HG03108 (cell line): Measurements from ENCODE around the gene GNB1L.

Experiments used
- ATAC-seq: cut with Tn5 transposase; IDR thresholded peaks from one replicate; pipeline ENCODE4 v1.9.1; 2021; ENCODE audit warnings: moderate library complexity; ENCODE audit not compliant: unreplicated experiment

GNB1L gene, protein sequence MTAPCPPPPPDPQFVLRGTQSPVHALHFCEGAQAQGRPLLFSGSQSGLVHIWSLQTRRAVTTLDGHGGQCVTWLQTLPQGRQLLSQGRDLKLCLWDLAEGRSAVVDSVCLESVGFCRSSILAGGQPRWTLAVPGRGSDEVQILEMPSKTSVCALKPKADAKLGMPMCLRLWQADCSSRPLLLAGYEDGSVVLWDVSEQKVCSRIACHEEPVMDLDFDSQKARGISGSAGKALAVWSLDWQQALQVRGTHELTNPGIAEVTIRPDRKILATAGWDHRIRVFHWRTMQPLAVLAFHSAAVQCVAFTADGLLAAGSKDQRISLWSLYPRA

GRCh38 chr22:19854778-19855503, at the start of gene GNB1L, which contains the start of gene RTL10:
Gene GNB1L, minus strand, starts transcription at chr22:19854874. Its CDS starts 33,519 bp downstream, at chr22:19821355.
Gene RTL10, minus strand, starts transcription at chr22:19854874. Its CDS starts 2,613 bp downstream, at chr22:19852261.
- peak; percentile 81 for ATAC-seq

GRCh38 chr22:19904174-19904856, 49.6 kb upstream of the GNB1L start:
- ATAC-seq = no peak

DNA sequence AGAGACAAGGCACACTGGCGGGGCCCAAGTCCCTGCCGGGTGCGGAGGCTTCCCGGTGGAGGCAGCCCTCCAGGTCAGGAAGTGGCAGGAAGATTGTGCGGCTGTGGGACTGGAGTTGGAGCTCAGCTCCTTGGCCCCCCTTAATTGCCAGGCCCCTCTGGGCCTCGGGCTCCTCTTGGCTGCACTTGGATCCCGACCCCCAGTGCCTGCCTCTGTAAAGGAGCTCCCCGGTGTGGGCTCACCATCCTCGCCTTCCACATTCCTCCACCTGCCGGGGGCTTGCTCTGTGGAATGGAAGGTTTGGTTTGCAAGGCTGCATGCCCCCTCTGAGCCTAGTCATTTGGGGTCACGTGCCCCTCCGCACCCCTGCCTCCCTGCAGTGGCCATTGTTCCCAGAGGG, 48.8 kb upstream of the GNB1L start:
- no peak for ATAC-seq

GRCh38 chr22:19903031-19903430, 48.4 kb upstream of the GNB1L start:
- ATAC-seq = no peak

DNA sequence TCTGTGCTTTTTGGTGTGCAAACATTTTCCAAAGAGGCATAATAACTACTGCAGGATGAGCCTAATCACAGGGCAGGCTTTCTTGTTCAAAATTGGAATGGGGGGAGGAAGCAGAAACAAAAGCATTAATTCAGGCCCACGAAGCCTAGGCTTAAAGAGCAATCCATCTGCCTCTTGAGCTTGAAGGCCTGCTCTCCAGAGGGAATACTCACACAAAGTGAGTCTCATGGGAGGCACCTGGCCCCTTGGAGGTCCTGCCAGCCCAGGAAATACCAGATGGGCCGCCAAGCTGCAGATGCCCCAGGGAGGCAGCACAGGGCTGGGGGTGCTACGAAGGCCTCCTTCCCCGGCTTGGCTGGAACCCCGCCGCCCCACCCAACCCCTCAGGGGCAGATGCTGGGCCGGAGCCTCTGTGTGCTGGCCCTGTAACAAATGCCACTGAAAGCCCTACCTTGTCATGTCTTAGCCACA, 47.6 kb upstream of the GNB1L start:
- ATAC-seq = no peak

DNA sequence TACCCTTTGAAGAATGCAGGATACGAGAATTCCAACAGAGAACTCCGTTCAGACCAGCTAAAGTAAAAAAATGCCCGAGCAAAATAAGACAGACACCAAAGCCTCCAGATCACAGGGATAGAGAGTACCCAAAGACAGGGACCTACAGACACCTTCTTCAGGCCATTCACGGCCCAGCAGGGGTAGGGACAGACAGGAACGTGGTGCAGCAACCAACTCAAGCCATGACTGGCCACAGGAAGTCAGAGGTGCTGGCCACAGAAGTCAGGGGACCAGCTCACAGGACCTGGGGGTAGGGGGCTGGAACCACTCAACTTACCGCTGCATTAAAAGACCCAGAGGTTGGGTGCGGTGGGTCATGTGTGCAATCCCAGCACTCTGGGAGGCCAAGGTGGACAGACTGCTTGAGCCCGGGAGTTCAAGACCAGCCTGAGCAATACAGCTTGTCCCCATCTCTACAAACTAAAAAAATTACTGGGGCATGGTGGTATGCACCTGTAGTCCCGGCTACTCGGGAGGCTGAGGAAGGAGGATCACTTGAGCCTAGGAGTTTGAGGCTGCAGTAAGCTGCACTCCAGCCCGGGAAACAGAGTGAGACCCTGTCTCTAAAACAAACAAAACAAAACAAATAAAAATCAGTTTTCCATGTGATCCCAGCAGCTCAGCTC, 47.0 kb upstream of the GNB1L start:
- no peak for ATAC-seq

DNA sequence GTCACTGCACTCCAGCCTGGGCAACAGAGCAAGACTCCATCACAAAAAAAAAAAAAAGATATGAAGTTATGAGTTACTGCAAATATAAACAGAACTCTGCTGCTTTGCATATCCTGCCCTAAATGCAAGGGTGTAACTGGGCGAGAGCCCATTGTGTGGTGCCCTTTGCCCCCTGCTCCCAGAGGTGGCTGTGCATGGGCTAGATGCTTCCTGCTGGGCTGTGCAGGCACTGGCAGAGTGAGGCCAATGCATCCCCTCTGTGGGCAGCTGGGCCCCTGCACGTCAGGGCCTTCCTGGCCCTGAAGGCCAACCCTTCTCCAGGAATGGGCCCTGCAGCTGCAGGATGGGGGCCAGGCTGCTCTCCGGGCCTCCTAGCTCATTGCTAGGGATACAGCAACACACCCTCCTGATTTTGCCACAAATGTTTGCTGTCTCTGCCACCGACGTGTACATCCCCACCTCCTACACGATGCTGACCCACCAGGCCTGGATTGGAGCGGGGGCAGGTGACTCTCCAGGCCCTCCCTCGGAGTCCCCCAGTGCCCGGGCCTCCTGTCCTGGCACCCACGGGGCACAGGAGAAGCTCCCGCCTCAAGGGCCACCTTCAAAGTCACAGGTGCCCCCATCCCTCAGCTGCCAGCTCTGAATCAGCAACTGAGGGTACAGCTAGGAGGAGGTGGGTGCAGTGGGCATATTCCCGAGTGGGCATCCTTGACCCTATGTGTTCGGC, 46.2 kb upstream of the GNB1L start:
- ATAC-seq = no peak

GRCh38 chr22:19898831-19899567, 44.3 kb upstream of the GNB1L start:
- no peak for ATAC-seq

DNA sequence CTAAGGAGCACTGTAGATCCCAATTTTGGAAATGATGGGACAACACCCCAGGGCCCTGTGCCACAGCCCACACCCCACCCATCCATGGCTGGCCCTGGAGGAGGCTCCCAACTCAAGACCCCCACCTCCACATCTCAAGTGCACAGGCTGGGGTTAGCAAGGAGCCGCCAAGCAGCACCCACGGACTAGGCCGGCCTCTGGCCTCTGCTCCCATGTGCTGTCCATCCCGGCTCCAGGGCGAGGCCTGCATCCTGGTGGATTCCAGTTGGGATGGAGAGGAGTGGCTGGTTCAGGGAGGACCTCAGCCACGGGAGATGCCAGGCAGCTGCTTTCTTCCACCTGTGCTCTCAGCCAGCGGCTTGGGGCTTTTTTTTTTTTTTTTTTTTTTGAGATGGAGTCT, 43.5 kb upstream of the GNB1L start:
- ATAC-seq = no peak

- ATAC-seq = no peak
These were observed 43.1 kb upstream of the GNB1L start for GRCh38 chr22:19897726-19898125.

DNA sequence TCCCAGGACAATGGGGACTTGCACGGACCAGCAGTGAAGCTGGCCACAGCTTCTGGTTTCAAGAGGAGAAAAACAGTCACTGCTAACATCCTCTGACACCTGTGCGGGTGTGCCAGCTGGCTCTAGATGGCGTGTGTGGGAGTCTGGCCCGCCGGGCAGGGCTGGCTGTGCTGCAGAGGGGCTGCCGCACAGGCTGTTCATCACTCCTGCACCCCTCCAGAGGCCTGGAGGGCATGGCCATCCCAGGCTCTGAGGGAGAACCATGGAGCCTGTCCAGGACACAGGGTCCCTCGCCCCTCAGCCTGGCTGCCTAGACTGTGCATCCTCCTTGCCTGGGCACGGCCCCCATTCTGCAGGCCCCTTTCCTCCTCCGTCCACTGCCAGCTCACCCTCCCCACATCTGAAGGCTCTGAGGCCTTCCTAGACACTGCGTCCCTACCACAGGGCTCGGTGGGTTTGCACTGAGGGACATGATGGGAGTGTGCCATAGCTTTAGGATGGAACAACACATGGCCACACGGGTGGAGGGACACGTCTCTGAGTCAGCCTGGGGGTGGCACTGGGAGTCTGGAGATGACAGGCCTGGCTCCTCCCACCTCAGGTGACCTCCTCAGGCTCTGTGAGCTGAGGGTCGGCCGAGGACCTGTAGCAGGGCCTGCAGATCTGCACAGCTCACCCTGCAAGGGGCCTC, 42.1 kb upstream of the GNB1L start:
- ATAC-seq = no peak

DNA sequence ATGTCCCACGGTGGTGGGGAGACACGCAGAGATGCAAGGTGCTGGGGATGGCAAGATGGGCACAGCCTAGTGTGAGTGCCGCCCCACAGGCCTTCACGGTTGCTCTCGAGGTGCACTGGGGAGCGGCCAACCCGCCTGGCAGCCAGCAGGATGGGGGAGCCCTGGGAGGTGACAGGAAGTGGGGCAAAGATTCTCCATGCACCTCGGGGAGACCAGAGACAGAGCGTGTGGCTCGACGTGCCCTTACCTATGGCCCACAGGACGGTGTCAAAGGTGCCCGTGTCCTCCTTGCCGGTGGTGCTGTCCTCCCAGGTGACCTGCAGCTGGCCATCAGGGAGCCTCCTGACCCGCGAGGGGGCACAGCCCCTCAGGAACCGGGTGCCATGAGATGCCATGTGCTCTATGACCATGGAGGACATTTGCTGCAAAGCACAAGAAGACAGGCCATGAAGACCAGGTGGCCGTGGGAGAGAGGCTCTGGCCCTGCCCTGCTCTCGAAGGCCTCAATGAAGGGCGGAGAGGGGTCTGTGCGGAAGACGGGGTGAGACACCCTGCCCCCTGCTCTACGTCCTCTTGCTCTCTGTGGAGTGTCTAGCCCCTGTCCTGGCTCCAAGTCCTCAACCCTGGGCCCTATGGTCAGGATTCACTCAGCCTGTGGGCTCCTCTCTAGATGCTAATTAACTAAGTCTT, 40.6 kb upstream of the GNB1L start:
- no peak for ATAC-seq

DNA sequence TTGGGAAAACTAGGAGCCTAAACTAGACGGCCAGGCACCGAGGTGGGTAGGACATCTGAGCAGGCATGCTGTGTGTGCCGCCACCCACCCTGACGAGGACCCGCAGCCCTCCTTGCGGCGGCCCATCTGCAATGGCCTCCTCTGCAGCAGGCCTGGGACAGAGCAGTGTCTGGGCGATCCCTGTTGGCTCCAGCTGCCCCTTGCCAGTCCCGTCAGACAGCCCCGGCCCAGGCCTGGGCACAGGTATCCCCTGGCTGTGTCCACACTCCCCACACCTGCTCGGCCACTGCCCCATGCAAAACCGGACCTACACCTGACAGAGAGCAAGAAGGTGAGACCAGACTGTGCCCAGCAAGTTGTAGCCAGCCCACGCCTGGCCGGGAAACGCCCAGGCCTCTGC, 38.7 kb upstream of the GNB1L start:
- no peak for ATAC-seq

DNA sequence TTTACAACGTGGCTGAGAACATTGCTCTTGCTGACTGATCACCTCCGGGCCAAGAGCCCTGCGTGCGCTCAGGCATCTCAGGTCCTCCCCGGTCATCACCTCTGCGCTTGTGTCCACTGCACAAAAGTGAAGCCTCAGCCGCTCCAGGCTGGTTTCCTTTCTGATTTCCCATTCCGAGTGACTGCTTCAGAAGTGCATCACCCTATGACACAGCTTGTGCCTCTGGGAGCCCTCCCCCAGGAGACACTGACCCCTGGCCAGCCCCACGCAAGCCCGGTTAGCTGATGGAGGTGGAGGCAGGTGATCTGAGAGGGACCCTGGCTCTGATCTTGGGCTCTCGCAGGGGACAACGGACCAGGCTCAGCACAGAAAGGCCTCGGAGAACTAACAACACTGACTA, 38.3 kb upstream of the GNB1L start:
- ATAC-seq = no peak

GRCh38 chr22:19892257-19892879, 37.7 kb upstream of the GNB1L start:
- no peak for ATAC-seq

- ATAC-seq = no peak
These were observed 36.9 kb upstream of the GNB1L start for GRCh38 chr22:19891317-19892256.
